CD8-positive, alpha-beta memory T cell (primary cell): Measurements from ENCODE around the gene TENM3. TPM values are rescaled to one million over a fixed set of nuclear protein-coding genes. Genes with fewer than 3 reads are reported as not detected.

Experiments
- CTCF ChIA-PET: fragments of 350-600 bp; sonication (Branson Sonifier 250); formaldehyde crosslinking; loops from one replicate; lab custom pipeline; 2021; ENCODE audit warnings: antibody characterized with exemption; lab: Charles Lee
- POLR2A ChIA-PET: fragments of 350-600 bp; sonication (Branson Sonifier 250); formaldehyde crosslinking; loops from one replicate; lab custom pipeline; 2021; ENCODE audit warnings: antibody characterized with exemption; lab: Charles Lee
- DNase-seq, 5 donors: peaks; one replicate each; pipeline versions ENCODE4 v3.0.0 to v3.0.0-alpha.2; 2020 to 2022; ENCODE audit warnings: mixed read lengths in 1 of 5
- H3K27ac ChIP-seq: one replicate; pipeline ENCODE4 v1.7.0; 2013; ENCODE audit warnings: low read depth, mild to moderate bottlenecking, low read length, moderate library complexity
- H3K27me3 ChIP-seq: 2 replicates; pipeline ENCODE4 v1.7.0; 2013; ENCODE audit warnings: low read length, mild to moderate bottlenecking; ENCODE audit not compliant: insufficient read depth, poor library complexity, severe bottlenecking
- H3K36me3 ChIP-seq: 2 replicates; pipeline ENCODE4 v1.7.0; 2013; ENCODE audit warnings: mild to moderate bottlenecking, low read length, moderate library complexity; ENCODE audit not compliant: insufficient read depth
- H3K4me1 ChIP-seq: 2 replicates; pipeline ENCODE4 v1.7.0; 2013; ENCODE audit warnings: mild to moderate bottlenecking, low read length, moderate library complexity; ENCODE audit not compliant: insufficient read depth
- H3K4me3 ChIP-seq: 2 replicates; pipeline ENCODE4 v1.7.0; 2013; ENCODE audit warnings: mild to moderate bottlenecking, low read length
- H3K9me3 ChIP-seq: 2 replicates; pipeline ENCODE4 v1.7.0; 2013; ENCODE audit warnings: mild to moderate bottlenecking, low read length
- H3K27ac Mint-ChIP-seq, 8 donors: one replicate each; pipeline ENCODE4 v1.8.0; 2020 to 2021; ENCODE audit warnings: mixed read lengths in 8 of 8, mild to moderate bottlenecking in 6 of 8, inconsistent platforms in 3 of 8, moderate library complexity in 3 of 8
- H3K27me3 Mint-ChIP-seq, 2 donors: one replicate each; pipeline ENCODE4 v1.8.0; 2020 to 2021; ENCODE audit warnings: mixed read lengths in 2 of 2, mild to moderate bottlenecking in 1 of 2, moderate library complexity in 1 of 2
- H3K36me3 Mint-ChIP-seq, 3 donors: one replicate each; pipeline ENCODE4 v1.8.0; 2020 to 2021; ENCODE audit warnings: mixed read lengths in 3 of 3, inconsistent platforms in 1 of 3, mild to moderate bottlenecking in 1 of 3
- H3K4me1 Mint-ChIP-seq, 3 donors: one replicate each; pipeline ENCODE4 v1.8.0; 2020 to 2021; ENCODE audit warnings: mixed read lengths in 3 of 3, inconsistent platforms in 1 of 3, mild to moderate bottlenecking in 1 of 3
- H3K4me3 Mint-ChIP-seq, 7 donors: one replicate each; pipeline ENCODE4 v1.8.0; 2020 to 2021; ENCODE audit warnings: mixed read lengths in 7 of 7, mild to moderate bottlenecking in 6 of 7, moderate library complexity in 4 of 7, inconsistent platforms in 2 of 7
- H3K9me3 Mint-ChIP-seq, 5 donors: one replicate each; pipeline ENCODE4 v1.8.0; 2020 to 2022; ENCODE audit warnings: mixed read lengths in 5 of 5, mild to moderate bottlenecking in 3 of 5, moderate library complexity in 2 of 5, inconsistent platforms in 1 of 5
- polyA plus RNA-seq: library from polyadenylated mRNA; unstranded; fragments of 300-500 nt; fragmentation: Illumina TruSeq; gene quantifications from one replicate; pipeline ENCODE4 v1.2.3, GENCODE V29; 2021
- total RNA-seq, 2 experiments: library from RNA; stranded (reverse); gene quantifications; one replicate each; pipeline ENCODE4 v1.2.3, GENCODE V29; 2021

Gene TENM3
- total and polyA plus RNA-seq, 3 experiments from 2014 or later = not detected

GRCh38 chr4:182530451-182530850 lies 287.2 kb downstream of the TENM3 start:
- CTCF ChIA-PET = no interaction called here
- no peaks in the 10 kb centered on the region for H3K36me3 Mint-ChIP-seq
- H3K9me3 Mint-ChIP-seq = peaks cover 0 to 4% (median 2%) of the 10 kb centered on the region in 5 donors
- no peak overlapping the region for H3K4me3 Mint-ChIP-seq
- Histone ChIP-seq H3K27me3 (no peaks in the 10 kb centered on the region), H3K4me1 (no peaks in the 10 kb centered on the region), H3K4me3 (no peak overlapping the region), H3K27ac (no peak overlapping the region), H3K36me3 (no peaks in the 10 kb centered on the region), H3K9me3 (no peaks in the 10 kb centered on the region)
- DNase-seq = no peak
- POLR2A ChIA-PET = no interaction called here
- no peaks in the 10 kb centered on the region for H3K4me1 Mint-ChIP-seq
- peaks cover 0 to 20% of the 10 kb centered on the region in 2 donors for H3K27me3 Mint-ChIP-seq
- H3K27ac Mint-ChIP-seq = no peak overlapping the region

GRCh38 chr4:182531555-182532162 lies 288.5 kb downstream of the TENM3 start:
- POLR2A ChIA-PET = no interaction called here
- Mint-ChIP-seq H3K4me1 (no peaks in the 10 kb centered on the region), H3K27ac (no peak overlapping the region), H3K4me3 (no peak overlapping the region), H3K36me3 (no peaks in the 10 kb centered on the region), H3K27me3 (peaks cover 0 to 14% of the 10 kb centered on the region in 2 donors), H3K9me3 (no peaks in the 10 kb centered on the region)
- Histone ChIP-seq H3K9me3 (no peaks in the 10 kb centered on the region), H3K27ac (no peak overlapping the region), H3K4me3 (no peak overlapping the region), H3K27me3 (no peaks in the 10 kb centered on the region), H3K4me1 (no peaks in the 10 kb centered on the region), H3K36me3 (no peaks in the 10 kb centered on the region)
- no peak for DNase-seq
- CTCF ChIA-PET = no interaction called here

GRCh38 chr4:182532441-182532840 lies 289.2 kb downstream of the TENM3 start:
- H3K36me3 ChIP-seq = no peaks in the 10 kb centered on the region
- no peaks in the 10 kb centered on the region for H3K27me3 ChIP-seq
- Mint-ChIP-seq H3K9me3 (no peaks in the 10 kb centered on the region), H3K36me3 (no peaks in the 10 kb centered on the region), H3K4me1 (no peaks in the 10 kb centered on the region), H3K27ac (no peak overlapping the region), H3K4me3 (no peak overlapping the region), H3K27me3 (peaks cover 0 to 8% of the 10 kb centered on the region in 2 donors)
- H3K4me1 ChIP-seq = no peaks in the 10 kb centered on the region
- ChIA-PET CTCF (no interaction called here), POLR2A (no interaction called here)
- H3K9me3 ChIP-seq = no peaks in the 10 kb centered on the region
- no peak for DNase-seq
- H3K27ac ChIP-seq = no peak overlapping the region
- no peak overlapping the region for H3K4me3 ChIP-seq

GRCh38 chr4:182533964-182534363 lies 290.8 kb downstream of the TENM3 start:
- Histone ChIP-seq H3K4me3 (no peak overlapping the region), H3K4me1 (no peaks in the 10 kb centered on the region), H3K36me3 (no peaks in the 10 kb centered on the region), H3K9me3 (no peaks in the 10 kb centered on the region), H3K27me3 (no peaks in the 10 kb centered on the region), H3K27ac (no peak overlapping the region)
- Mint-ChIP-seq H3K9me3 (no peaks in the 10 kb centered on the region), H3K27me3 (peaks cover 0 to 5% of the 10 kb centered on the region in 2 donors), H3K4me1 (no peaks in the 10 kb centered on the region), H3K4me3 (no peak overlapping the region), H3K36me3 (no peaks in the 10 kb centered on the region), H3K27ac (no peak overlapping the region)
- no peak for DNase-seq
- CTCF ChIA-PET = no interaction called here
- POLR2A ChIA-PET = no interaction called here

GRCh38 chr4:182536221-182536811 lies 293.1 kb downstream of the TENM3 start:
- Histone ChIP-seq H3K27ac (no peak overlapping the region), H3K27me3 (no peaks in the 10 kb centered on the region), H3K36me3 (no peaks in the 10 kb centered on the region), H3K9me3 (no peaks in the 10 kb centered on the region), H3K4me3 (no peak overlapping the region), H3K4me1 (no peaks in the 10 kb centered on the region)
- Mint-ChIP-seq H3K9me3 (no peaks in the 10 kb centered on the region), H3K4me3 (no peak overlapping the region), H3K27me3 (no peaks in the 10 kb centered on the region), H3K27ac (no peak overlapping the region), H3K4me1 (no peaks in the 10 kb centered on the region), H3K36me3 (no peaks in the 10 kb centered on the region)
- POLR2A ChIA-PET = no interaction called here
- CTCF ChIA-PET = no interaction called here
- no peak for DNase-seq

- CTCF ChIA-PET = no interaction called here
- Histone ChIP-seq H3K4me1 (no peaks in the 10 kb centered on the region), H3K9me3 (no peaks in the 10 kb centered on the region), H3K27ac (no peak overlapping the region), H3K4me3 (no peak overlapping the region), H3K27me3 (no peaks in the 10 kb centered on the region), H3K36me3 (no peaks in the 10 kb centered on the region)
- DNase-seq = no peak
- Mint-ChIP-seq H3K27me3 (no peaks in the 10 kb centered on the region), H3K9me3 (no peaks in the 10 kb centered on the region), H3K27ac (no peak overlapping the region), H3K36me3 (no peaks in the 10 kb centered on the region), H3K4me3 (no peak overlapping the region), H3K4me1 (no peaks in the 10 kb centered on the region)
- POLR2A ChIA-PET = no interaction called here
These were observed 294.0 kb downstream of the TENM3 start for GRCh38 chr4:182537031-182537795.

- Histone ChIP-seq H3K27ac (no peak overlapping the region), H3K4me1 (no peaks in the 10 kb centered on the region), H3K4me3 (no peak overlapping the region), H3K36me3 (no peaks in the 10 kb centered on the region), H3K27me3 (no peaks in the 10 kb centered on the region), H3K9me3 (no peaks in the 10 kb centered on the region)
- ChIA-PET POLR2A (no interaction called here), CTCF (no interaction called here)
- H3K9me3 Mint-ChIP-seq = no peaks in the 10 kb centered on the region
- no peak for DNase-seq
- H3K4me1 Mint-ChIP-seq = no peaks in the 10 kb centered on the region
- no peak overlapping the region for H3K27ac Mint-ChIP-seq
- H3K4me3 Mint-ChIP-seq = no peak overlapping the region
- H3K36me3 Mint-ChIP-seq = no peaks in the 10 kb centered on the region
- H3K27me3 Mint-ChIP-seq = no peaks in the 10 kb centered on the region
These were observed 294.8 kb downstream of the TENM3 start for GRCh38 chr4:182538031-182538430.

GRCh38 chr4:182540496-182540895 lies 297.3 kb downstream of the TENM3 start:
- H3K4me1 Mint-ChIP-seq = no peaks in the 10 kb centered on the region
- H3K4me3 ChIP-seq = no peak overlapping the region
- H3K27me3 Mint-ChIP-seq = peaks cover 2 to 3% of the 10 kb centered on the region in 2 donors
- no peak overlapping the region for H3K27ac ChIP-seq
- no peaks in the 10 kb centered on the region for H3K9me3 ChIP-seq
- H3K9me3 Mint-ChIP-seq = no peaks in the 10 kb centered on the region
- no peaks in the 10 kb centered on the region for H3K27me3 ChIP-seq
- H3K4me3 Mint-ChIP-seq = no peak overlapping the region
- no peaks in the 10 kb centered on the region for H3K36me3 ChIP-seq
- H3K36me3 Mint-ChIP-seq = no peaks in the 10 kb centered on the region
- ChIA-PET CTCF (no interaction called here), POLR2A (no interaction called here)
- no peak overlapping the region for H3K27ac Mint-ChIP-seq
- no peaks in the 10 kb centered on the region for H3K4me1 ChIP-seq
- no peak for DNase-seq
